HG03064 (cell line): Measurements from ENCODE around the gene EVL.

Experiments
- ATAC-seq: cut with Tn5 transposase; IDR thresholded peaks from one replicate; pipeline ENCODE4 v1.9.1; 2021; ENCODE audit warnings: low read depth; ENCODE audit not compliant: unreplicated experiment

The EVL gene

GRCh38 chr14:100122481-100123223 is 57.4 kb downstream of the EVL start:
- ATAC-seq, result no peak

GRCh38 chr14:100123618-100124017 is 58.4 kb downstream of the EVL start:
- ATAC-seq, result no peak

GRCh38 chr14:100124551-100125088 is 59.4 kb downstream of the EVL start:
- no peak for ATAC-seq

GRCh38 chr14:100126401-100126800 is 61.2 kb downstream of the EVL start:
- ATAC-seq, result no peak

- ATAC-seq, result no peak
Observed at GRCh38 chr14:100127853-100128455, 62.7 kb downstream of the EVL start.

- ATAC-seq, result no peak
Observed at GRCh38 chr14:100128688-100129087, 63.5 kb downstream of the EVL start.

- no peak for ATAC-seq
Observed at GRCh38 chr14:100129161-100129589, 64.0 kb downstream of the EVL start.

- ATAC-seq, result no peak
Observed at GRCh38 chr14:100130521-100130920, 65.3 kb downstream of the EVL start.

GRCh38 chr14:100131181-100131580 is 66.0 kb downstream of the EVL start:
- ATAC-seq, result no peak

- no peak for ATAC-seq
Observed at GRCh38 chr14:100132161-100132902, 67.1 kb downstream of the EVL start.

GRCh38 chr14:100132903-100133510 is 67.8 kb downstream of the EVL start:
- no peak for ATAC-seq

GRCh38 chr14:100134586-100134985 is 69.4 kb downstream of the EVL start:
- ATAC-seq, result no peak

- ATAC-seq, result no peak
Observed at GRCh38 chr14:100135073-100135472, 69.9 kb downstream of the EVL start.

GRCh38 chr14:100135784-100136183 is 70.6 kb downstream of the EVL start:
- no peak for ATAC-seq

GRCh38 chr14:100137173-100137572 is 72.0 kb downstream of the EVL start:
- no peak for ATAC-seq

GRCh38 chr14:100138082-100138787 is 73.0 kb downstream of the EVL start:
- no peak for ATAC-seq

- no peak for ATAC-seq
Observed at GRCh38 chr14:100138955-100139354, 73.7 kb downstream of the EVL start.

GRCh38 chr14:100140452-100141078 is 75.3 kb downstream of the EVL start:
- ATAC-seq, result no peak

GRCh38 chr14:100141098-100141497 is 75.9 kb downstream of the EVL start:
- ATAC-seq, result no peak
